ENCODE results near the gene FGGY.

- TF ChIP-seq EZH2 (IDR thresholded peaks at IDR 0.05) (no peak), POLR2AphosphoS5 (IDR thresholded peaks at IDR 0.05; ENCODE audit: borderline replicate concordance, low read depth, low read length) (no peak), FOXP2 (optimal IDR thresholded peaks at IDR 0.05; ENCODE audit: control extremely low read depth, extremely low read length, insufficient read depth) (no peak)
Observed at GRCh38 chr1:59704716-59705115, 407.8 kb downstream of the FGGY start.
